Testis (tissue), 2 donors: ENCODE results near the gene PLCD1.
"Not testable (repeated sequence)": the region's sequence is repeated elsewhere in the genome, so short reads cannot be mapped to it uniquely, and the experiment has no call there.

Experiments used
- CTCF ChIP-seq, 3 experiments: fragments of 450-650 bp in 2 of 3; fragments of 200-600 bp in 1 of 3; sonication (generic) in 1 of 3; IDR thresholded peaks; one replicate each; pipeline ENCODE4 v1.5.1; 2016 to 2019; ENCODE audit warnings: antibody characterized with exemption in 3 of 3, mild to moderate bottlenecking in 2 of 3, moderate library complexity in 1 of 3
- POLR2A ChIP-seq: fragments of 450-650 bp; IDR thresholded peaks from one replicate; pipeline ENCODE4 v1.6.1; 2017; ENCODE audit warnings: antibody characterized with exemption, mild to moderate bottlenecking, moderate library complexity

DNA sequence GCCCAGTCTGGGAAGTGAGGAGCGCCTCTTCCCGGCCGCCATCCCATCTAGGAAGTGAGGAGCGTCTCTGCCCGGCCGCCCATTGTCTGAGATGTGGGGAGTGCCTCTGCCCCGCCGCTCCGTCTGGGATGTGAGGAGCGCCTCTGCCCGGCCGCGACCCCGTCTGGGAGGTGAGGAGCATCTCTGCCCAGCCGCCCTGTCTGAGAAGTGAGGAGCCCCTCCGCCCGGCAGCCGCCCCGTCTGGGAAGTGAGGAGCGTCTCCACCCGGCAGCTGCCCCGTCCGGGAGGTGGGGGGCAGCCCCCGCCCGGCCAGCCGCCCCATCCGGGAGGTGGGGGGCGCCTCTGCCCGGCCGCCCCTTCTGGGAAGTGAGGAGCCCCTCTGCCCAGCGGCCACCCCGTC is 23.8 kb upstream of the PLCD1 start:
- not testable (repeated sequence) for TF ChIP-seq POLR2A; CTCF (IDR thresholded peaks at IDR 0.05)
